Neuronal stem cell (in vitro differentiated cells): ENCODE data around the gene ARHGAP26.

Experiments
- DNase-seq: peaks from one replicate; pipeline ENCODE4 v3.0.0-alpha.2; 2013; ENCODE audit warnings: low spot score
- H2AFZ ChIP-seq: one replicate; pipeline ENCODE4 v1.6.1; 2013; ENCODE audit warnings: mild to moderate bottlenecking, low read length, inconsistent platforms
- H2AK5ac ChIP-seq: 2 replicates; pipeline ENCODE4 v1.6.1; 2013; ENCODE audit warnings: low read depth, mild to moderate bottlenecking, inconsistent platforms, low read length, moderate library complexity, mixed read lengths
- H2BK120ac ChIP-seq: 2 replicates; pipeline ENCODE4 v1.6.1; 2013; ENCODE audit warnings: low read depth, mild to moderate bottlenecking, inconsistent platforms, low read length, moderate library complexity, mixed read lengths
- H2BK12ac ChIP-seq: one replicate; pipeline ENCODE4 v1.6.1; 2013; ENCODE audit warnings: low read length, inconsistent platforms
- H2BK15ac ChIP-seq: 2 replicates; pipeline ENCODE4 v1.6.1; 2013; ENCODE audit warnings: mild to moderate bottlenecking, low read length, inconsistent platforms, mixed read lengths
- H2BK5ac ChIP-seq: one replicate; pipeline ENCODE4 v1.6.1; 2013; ENCODE audit warnings: inconsistent platforms, mild to moderate bottlenecking, low read length, moderate library complexity
- H3K14ac ChIP-seq: one replicate; pipeline ENCODE4 v1.6.1; 2013; ENCODE audit warnings: low read length, inconsistent platforms
- H3K18ac ChIP-seq: 2 replicates; pipeline ENCODE4 v1.6.1; 2013; ENCODE audit warnings: low read length, inconsistent platforms
- H3K23ac ChIP-seq: 2 replicates; pipeline ENCODE4 v1.6.1; 2013; ENCODE audit warnings: low read depth, mild to moderate bottlenecking, mixed read lengths, low read length, inconsistent platforms; ENCODE audit not compliant: poor library complexity
- H3K27ac ChIP-seq: replicated peaks from 3 replicates; pipeline ENCODE4 v1.5.1; 2013; ENCODE audit warnings: low read length, inconsistent platforms
- H3K27me3 ChIP-seq, 3 experiments: 2 replicates each; pipeline ENCODE4 v1.6.1; 2013; ENCODE audit warnings: low read length in 3 of 3, mild to moderate bottlenecking in 2 of 3, inconsistent platforms in 1 of 3, low read depth in 1 of 3, mixed read lengths in 1 of 3, moderate library complexity in 1 of 3; ENCODE audit not compliant: control insufficient read depth in 3 of 3, insufficient read depth in 3 of 3
- H3K36me3 ChIP-seq, 2 donors: replicated peaks in 1 of 2; 2 replicates each; pipeline ENCODE4 v1.6.1; 2013; ENCODE audit warnings: low read length in 2 of 2; ENCODE audit not compliant: control insufficient read depth in 2 of 2, insufficient read depth in 2 of 2
- H3K4ac ChIP-seq: 2 replicates; pipeline ENCODE4 v1.6.1; 2013; ENCODE audit warnings: inconsistent platforms, mild to moderate bottlenecking, low read length, moderate library complexity
- H3K4me1 ChIP-seq, 2 donors: 1 replicate in 1 of 2; 2 replicates in 1 of 2; pipeline ENCODE4 v1.6.1; 2013; ENCODE audit warnings: low read length in 2 of 2, low read depth in 1 of 2; ENCODE audit not compliant: control insufficient read depth in 2 of 2, insufficient read depth in 1 of 2
- H3K4me2 ChIP-seq: one replicate; pipeline ENCODE4 v1.6.1; 2013; ENCODE audit warnings: mild to moderate bottlenecking, low read length, inconsistent platforms; ENCODE audit not compliant: insufficient read depth, poor library complexity, severe bottlenecking
- H3K4me3 ChIP-seq, 2 donors: 2 replicates each; pipeline ENCODE4 v1.5.1; 2013; ENCODE audit warnings: low read length in 2 of 2, mild to moderate bottlenecking in 2 of 2, inconsistent platforms in 1 of 2, moderate library complexity in 1 of 2
- H3K79me1 ChIP-seq: one replicate; pipeline ENCODE4 v1.6.1; 2013; ENCODE audit warnings: low read depth, mild to moderate bottlenecking, inconsistent platforms, low read length, moderate library complexity
- H3K9ac ChIP-seq: one replicate; pipeline ENCODE4 v1.6.1; 2013; ENCODE audit warnings: mild to moderate bottlenecking, low read depth, low read length, inconsistent platforms; ENCODE audit not compliant: poor library complexity
- H3K9me3 ChIP-seq, 2 donors: replicated peaks in 1 of 2; 2 replicates each; pipeline versions ENCODE3 to v1.6.1; 2013; ENCODE audit warnings: low read length in 2 of 2, mild to moderate bottlenecking in 2 of 2, inconsistent platforms in 1 of 2, low read depth in 1 of 2, mixed read lengths in 1 of 2, moderate library complexity in 1 of 2; ENCODE audit not compliant: control insufficient read depth in 2 of 2, insufficient read depth in 1 of 2
- H4K8ac ChIP-seq: one replicate; pipeline ENCODE4 v1.6.1; 2013; ENCODE audit warnings: low read depth, mild to moderate bottlenecking, inconsistent platforms, low read length, moderate library complexity
- H4K91ac ChIP-seq: one replicate; pipeline ENCODE4 v1.6.1; 2013; ENCODE audit warnings: low read length, low read depth, mild to moderate bottlenecking, inconsistent platforms; ENCODE audit not compliant: poor library complexity
- WGBS, 2 donors: extraction: QIAGEN DNeasy Blood & Tissue Kit; methylation state at CpG; one replicate each; pipeline ENCODE4 v1.1.7; 2013; ENCODE audit warnings: missing lambda C conversion rate in 2 of 2, mixed read lengths in 1 of 2; ENCODE audit not compliant: insufficient read length in 2 of 2, insufficient replicate concordance in 1 of 2; ENCODE audit errors: extremely low coverage in 2 of 2; 5-methylcytosine and 5-hydroxymethylcytosine counted together

Gene ARHGAP26

GRCh38 chr5:143006501-143006900 is 236.3 kb downstream of the ARHGAP26 start:
- H3K4me1 ChIP-seq, result peaks cover 9 to 10% of the 10 kb centered on the region in 2 donors
- H3K9me3 ChIP-seq, result no peaks in the 10 kb centered on the region
- no peak overlapping the region for H3K4me3 ChIP-seq
- no peak overlapping the region for H4K8ac ChIP-seq
- no peak overlapping the region for H4K91ac ChIP-seq
- H2AFZ ChIP-seq, result peak overlapping the region; percentile 10
- H3K9ac ChIP-seq, result no peak overlapping the region
- no peak for DNase-seq
- no peak overlapping the region for H2BK120ac ChIP-seq
- H3K14ac ChIP-seq, result no peak overlapping the region
- no peaks in the 10 kb centered on the region for H3K27me3 ChIP-seq
- H3K27ac ChIP-seq, result no peak overlapping the region
- no peak overlapping the region for H3K18ac ChIP-seq
- H3K79me1 ChIP-seq, result no peaks in the 10 kb centered on the region
- no peak overlapping the region for H3K23ac ChIP-seq
- H2BK12ac ChIP-seq, result no peak overlapping the region
- no peak overlapping the region for H2BK15ac ChIP-seq
- no peak overlapping the region for H3K4ac ChIP-seq
- H2BK5ac ChIP-seq, result no peak overlapping the region
- H3K36me3 ChIP-seq, result no peaks in the 10 kb centered on the region
- H2AK5ac ChIP-seq, result no peak overlapping the region
- no peak overlapping the region for H3K4me2 ChIP-seq

GRCh38 chr5:143008032-143008431 is 237.9 kb downstream of the ARHGAP26 start:
- no peak overlapping the region for H2BK120ac ChIP-seq
- H3K23ac ChIP-seq, result no peak overlapping the region
- H4K91ac ChIP-seq, result no peak overlapping the region
- no peak for DNase-seq
- H4K8ac ChIP-seq, result no peak overlapping the region
- no peaks in the 10 kb centered on the region for H3K79me1 ChIP-seq
- H3K9me3 ChIP-seq, result no peaks in the 10 kb centered on the region
- no peak overlapping the region for H3K4me2 ChIP-seq
- no peak overlapping the region for H3K4me3 ChIP-seq
- H3K4me1 ChIP-seq, result peaks cover 6 to 11% of the 10 kb centered on the region in 2 donors
- H2BK5ac ChIP-seq, result no peak overlapping the region
- no peak overlapping the region for H2AFZ ChIP-seq
- H3K27me3 ChIP-seq, result no peaks in the 10 kb centered on the region
- no peak overlapping the region for H3K9ac ChIP-seq
- no peak overlapping the region for H3K27ac ChIP-seq
- H3K4ac ChIP-seq, result no peak overlapping the region
- H3K18ac ChIP-seq, result no peak overlapping the region
- no peak overlapping the region for H2BK15ac ChIP-seq
- H3K14ac ChIP-seq, result no peak overlapping the region
- H2AK5ac ChIP-seq, result no peak overlapping the region
- no CpG with 5 or more reads among the region's 2 CpGs for WGBS, 2 donors
- no peak overlapping the region for H2BK12ac ChIP-seq
- no peaks in the 10 kb centered on the region for H3K36me3 ChIP-seq

- Histone ChIP-seq H3K27ac (no peak overlapping the region), H3K4me1 (peaks cover 6 to 11% of the 10 kb centered on the region in 2 donors), H2BK120ac (no peak overlapping the region), H3K36me3 (no peaks in the 10 kb centered on the region), H3K9ac (no peak overlapping the region), H3K4me2 (no peak overlapping the region), H3K9me3 (no peaks in the 10 kb centered on the region), H3K4me3 (no peak overlapping the region), H2BK5ac (no peak overlapping the region), H4K91ac (no peak overlapping the region), H2AFZ (no peak overlapping the region), H4K8ac (no peak overlapping the region), H3K79me1 (no peaks in the 10 kb centered on the region), H2BK15ac (no peak overlapping the region), H3K23ac (no peak overlapping the region), H3K4ac (no peak overlapping the region), H3K18ac (no peak overlapping the region), H3K14ac (no peak overlapping the region), H2AK5ac (no peak overlapping the region), H2BK12ac (no peak overlapping the region), H3K27me3 (no peaks in the 10 kb centered on the region)
- WGBS, 2 donors, result no CpG with 5 or more reads among the region's 10 CpGs
- DNase-seq, result no peak
These were observed 238.8 kb downstream of the ARHGAP26 start for GRCh38 chr5:143008809-143009521.

- no peak overlapping the region for H3K18ac ChIP-seq
- H4K8ac ChIP-seq, result no peak overlapping the region
- H2BK120ac ChIP-seq, result no peak overlapping the region
- no peak overlapping the region for H3K9ac ChIP-seq
- no peak overlapping the region for H3K27ac ChIP-seq
- no peak overlapping the region for H2BK5ac ChIP-seq
- no CpG with 5 or more reads among the region's 1 CpG for WGBS, 2 donors
- no peak overlapping the region for H3K4ac ChIP-seq
- no peak overlapping the region for H3K4me3 ChIP-seq
- H4K91ac ChIP-seq, result no peak overlapping the region
- H2BK12ac ChIP-seq, result no peak overlapping the region
- H2AK5ac ChIP-seq, result no peak overlapping the region
- no peaks in the 10 kb centered on the region for H3K79me1 ChIP-seq
- no peak overlapping the region for H2AFZ ChIP-seq
- no peaks in the 10 kb centered on the region for H3K36me3 ChIP-seq
- no peak for DNase-seq
- no peak overlapping the region for H2BK15ac ChIP-seq
- no peaks in the 10 kb centered on the region for H3K27me3 ChIP-seq
- H3K4me1 ChIP-seq, result peaks cover 6 to 8% of the 10 kb centered on the region in 2 donors
- no peaks in the 10 kb centered on the region for H3K9me3 ChIP-seq
- H3K4me2 ChIP-seq, result no peak overlapping the region
- H3K14ac ChIP-seq, result no peak overlapping the region
- H3K23ac ChIP-seq, result no peak overlapping the region
These were observed 240.2 kb downstream of the ARHGAP26 start for GRCh38 chr5:143010351-143010750.
